Measurements from ENCODE around the gene IL22RA1.

DNA sequence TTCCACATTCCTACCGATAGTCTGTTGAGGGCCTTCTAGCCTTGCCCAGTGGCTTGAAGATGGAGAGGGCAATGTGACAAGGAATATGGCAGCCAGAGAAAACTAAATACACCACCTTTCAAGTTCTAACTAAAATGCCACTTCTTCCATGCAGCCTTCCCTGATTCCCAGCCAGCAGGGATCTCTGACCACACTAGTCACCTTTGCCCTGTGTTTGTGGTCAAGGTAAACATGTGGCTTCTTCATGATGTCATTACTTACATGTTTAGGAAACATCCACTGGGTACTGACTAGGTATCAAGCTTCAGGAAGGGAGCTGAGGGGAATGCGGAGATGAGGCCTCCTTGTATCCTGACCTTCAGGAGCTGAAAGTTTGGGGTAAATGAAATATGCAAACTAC lies 22.6 kb upstream of the IL22RA1 start:
- no peak for TF ChIP-seq CTCF (conservative IDR thresholded peaks at IDR 0.05; ENCODE audit: low read length)
- TF ChIP-seq EZH2phosphoT487 (IDR thresholded peaks at IDR 0.05; ENCODE audit: borderline replicate concordance, low read depth, low read length), result no peak
